GM18498 (cell line): Measurements from ENCODE around the gene FARS2.
"Not testable (repeated sequence)": the region's sequence is repeated elsewhere in the genome, so short reads cannot be mapped to it uniquely, and the experiment has no call there.

Experiments
- ATAC-seq: cut with Tn5 transposase; IDR thresholded peaks from one replicate; pipeline ENCODE4 v1.9.1; 2021; ENCODE audit warnings: mild to moderate bottlenecking, moderate library complexity; ENCODE audit not compliant: unreplicated experiment

The FARS2 gene

GRCh38 chr6:5771759-5772390, 510.6 kb downstream of the FARS2 start:
- no peak for ATAC-seq

- ATAC-seq = no peak
These were observed 511.3 kb downstream of the FARS2 start for GRCh38 chr6:5772408-5773120.

GRCh38 chr6:5776104-5776503, 514.8 kb downstream of the FARS2 start:
- ATAC-seq = no peak

- ATAC-seq = no peak
These were observed 515.5 kb downstream of the FARS2 start for GRCh38 chr6:5776706-5777390.

GRCh38 chr6:5778317-5778857, 517.1 kb downstream of the FARS2 start:
- ATAC-seq = peak; percentile 96

GRCh38 chr6:5778906-5779305, 517.6 kb downstream of the FARS2 start:
- ATAC-seq = no peak

- no peak for ATAC-seq
These were observed 519.7 kb downstream of the FARS2 start for GRCh38 chr6:5781019-5781418.

- no peak for ATAC-seq
These were observed 520.7 kb downstream of the FARS2 start for GRCh38 chr6:5781966-5782556.

GRCh38 chr6:5782783-5783547, 521.7 kb downstream of the FARS2 start:
- no peak for ATAC-seq

- no peak for ATAC-seq
These were observed 522.3 kb downstream of the FARS2 start for GRCh38 chr6:5783584-5784089.

- ATAC-seq = no peak
These were observed 523.9 kb downstream of the FARS2 start for GRCh38 chr6:5785249-5785648.

GRCh38 chr6:5786321-5786968, 525.1 kb downstream of the FARS2 start:
- ATAC-seq = no peak

- no peak for ATAC-seq
These were observed 525.8 kb downstream of the FARS2 start for GRCh38 chr6:5786969-5787720.

GRCh38 chr6:5789426-5789825, 528.1 kb downstream of the FARS2 start:
- ATAC-seq = not testable (repeated sequence)

- not testable (repeated sequence) for ATAC-seq
These were observed 535.2 kb downstream of the FARS2 start for GRCh38 chr6:5796555-5796954.

GRCh38 chr6:5806406-5806805, 545.1 kb downstream of the FARS2 start:
- not testable (repeated sequence) for ATAC-seq

- ATAC-seq = no peak
These were observed 548.1 kb downstream of the FARS2 start for GRCh38 chr6:5809450-5809849.

- ATAC-seq = no peak
These were observed 550.7 kb downstream of the FARS2 start for GRCh38 chr6:5811997-5812396.

- ATAC-seq = peak; percentile 70
These were observed 552.3 kb downstream of the FARS2 start for GRCh38 chr6:5813625-5814027.
